RKO (cell line): ENCODE measurements around the gene LENG8.
"Not testable (repeated sequence)": the region's sequence is repeated elsewhere in the genome, so short reads cannot be mapped to it uniquely, and the experiment has no call there.

Experiments used
- DNase-seq: peaks from one replicate; pipeline ENCODE4 v3.0.0-alpha.2; 2016; ENCODE audit warnings: low spot score

The LENG8 gene

DNA sequence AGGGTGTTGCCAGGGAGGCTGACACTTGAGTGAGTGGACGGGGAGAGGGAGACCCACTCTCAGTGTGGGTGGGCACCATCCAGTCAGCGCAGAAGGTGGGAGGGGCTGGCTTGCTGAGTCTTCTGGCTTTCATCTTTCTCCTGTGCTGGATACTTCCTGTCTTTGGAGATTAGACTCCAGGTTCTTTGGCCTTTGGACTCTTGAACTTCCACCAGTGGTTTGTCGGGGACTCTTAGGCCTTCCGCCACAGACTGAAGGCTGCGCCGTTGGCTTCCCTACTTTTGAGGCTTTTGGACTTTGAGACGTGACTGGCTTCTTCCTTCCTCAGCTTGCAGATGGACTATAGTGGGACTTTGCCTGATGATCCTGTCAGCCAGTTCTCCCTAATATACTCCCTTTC, 4.3 kb upstream of the LENG8 start:
- no peak for DNase-seq

DNA sequence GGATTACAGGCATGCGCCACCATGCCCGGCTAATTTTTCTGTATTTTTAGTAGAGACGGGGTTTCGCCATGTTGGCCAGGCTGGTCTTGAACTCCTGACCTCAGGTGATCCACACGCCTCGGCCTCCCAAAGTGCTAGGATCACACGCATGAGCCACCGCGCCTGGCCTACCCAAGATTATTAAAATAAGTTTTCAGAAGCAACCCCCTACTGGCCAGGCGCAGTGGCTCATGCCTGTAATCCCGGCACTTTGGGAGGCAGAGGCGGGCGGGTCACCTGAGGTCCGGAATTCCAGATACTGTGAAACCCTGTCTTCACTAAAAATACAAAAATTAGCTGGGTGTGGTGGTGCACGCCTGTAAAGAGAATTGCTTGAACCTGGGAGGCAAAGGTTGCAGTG, 2.6 kb upstream of the LENG8 start:
- DNase-seq = not testable (repeated sequence)

DNA sequence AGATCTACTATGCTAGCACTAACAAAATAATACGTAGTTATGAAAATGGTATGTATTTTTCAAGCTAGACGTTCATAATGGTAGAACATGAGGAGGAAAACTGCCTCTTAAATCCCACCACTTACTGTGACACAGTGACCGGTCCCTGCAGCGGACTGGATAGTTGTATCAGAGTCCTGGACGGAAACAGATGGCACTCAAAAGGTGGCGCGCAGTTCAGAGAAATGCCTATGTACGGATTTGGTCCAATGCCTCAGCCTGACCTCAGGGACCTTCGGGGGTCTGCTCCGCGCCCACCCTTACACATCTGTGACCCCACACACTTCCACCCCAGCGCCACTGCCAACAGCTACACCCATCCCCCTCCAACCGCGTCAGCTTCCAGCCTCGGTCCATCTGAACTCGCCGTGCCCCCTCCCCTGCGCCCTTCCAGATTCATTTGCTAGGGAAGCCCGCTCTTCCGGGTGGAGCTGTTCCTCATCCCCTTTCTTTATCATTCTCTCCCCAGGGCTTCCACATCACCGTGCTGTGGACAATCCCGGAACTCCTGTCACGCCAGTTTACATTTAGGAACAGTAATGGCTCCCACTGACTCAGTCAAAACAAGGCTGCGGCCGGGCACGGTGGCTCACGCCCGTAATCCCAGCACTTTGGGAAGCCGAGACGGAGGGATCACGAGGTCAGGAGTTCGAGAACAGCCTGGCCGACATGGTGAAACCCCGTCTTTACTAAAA, 792 bp upstream of the LENG8 start:
- DNase-seq = peak; percentile 78

DNA sequence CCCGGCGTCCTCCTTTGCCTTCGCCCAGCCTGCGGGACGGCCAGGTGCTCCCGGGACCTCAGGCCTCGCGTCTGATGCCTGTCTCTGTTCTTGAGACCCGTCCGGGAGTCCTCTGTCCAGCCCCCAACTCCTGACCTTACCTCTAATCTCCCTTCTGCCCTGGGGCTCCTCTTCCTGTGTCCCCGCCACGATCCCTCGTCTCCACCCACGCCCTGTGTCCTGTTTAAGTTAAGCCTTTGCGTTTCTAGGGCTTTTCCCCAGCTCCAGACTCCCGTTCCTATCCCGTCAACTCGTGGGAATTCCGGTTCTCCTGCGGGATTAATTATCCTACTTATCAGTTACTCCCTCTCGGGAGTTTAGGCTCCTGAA, 686 bp downstream of the LENG8 start:
- no peak for DNase-seq

DNA sequence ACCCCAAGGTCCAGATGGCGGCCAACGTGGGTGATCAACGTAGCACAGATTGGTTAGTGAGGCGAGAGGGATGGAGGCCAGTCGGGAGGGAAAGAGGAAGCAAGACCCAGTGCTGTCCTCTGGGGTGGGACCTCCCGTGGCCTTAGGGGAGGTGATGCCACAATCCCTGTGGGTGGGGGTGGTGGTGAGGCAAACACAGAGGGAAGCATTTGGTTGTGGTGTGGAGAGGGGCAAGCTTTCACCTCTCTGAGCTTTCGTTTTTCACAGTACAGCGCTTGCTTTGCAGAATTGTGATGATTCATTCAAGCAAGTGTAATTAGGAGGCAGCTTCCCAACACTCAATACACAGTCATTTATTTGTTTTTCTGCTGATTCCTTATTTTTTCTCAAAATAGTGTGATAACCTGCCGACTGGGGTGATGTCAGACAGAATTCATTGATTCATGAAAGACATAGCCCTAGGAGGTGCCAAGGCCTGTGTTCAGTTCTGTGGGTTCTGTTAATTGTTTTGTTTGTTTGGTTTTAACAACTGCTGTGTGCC, 2.4 kb downstream of the LENG8 start:
- DNase-seq = peak; percentile 80

DNA sequence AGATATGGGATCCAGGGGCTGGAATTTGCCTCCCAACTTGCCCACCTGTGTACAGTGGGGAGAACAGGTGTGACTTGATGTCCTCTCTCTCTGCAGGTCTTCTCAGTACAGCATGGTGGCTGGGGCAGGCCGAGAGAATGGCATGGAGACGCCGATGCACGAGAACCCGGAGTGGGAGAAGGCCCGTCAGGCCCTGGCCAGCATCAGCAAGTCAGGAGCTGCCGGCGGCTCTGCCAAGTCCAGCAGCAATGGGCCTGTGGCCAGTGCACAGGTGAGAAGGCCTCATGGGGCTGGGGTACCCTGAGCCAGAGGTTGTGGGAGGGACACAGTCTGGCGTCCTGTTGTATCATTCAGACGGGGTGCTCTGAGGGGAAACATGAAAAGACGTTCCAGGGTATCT, 3.0 kb downstream of the LENG8 start:
- DNase-seq = no peak

DNA sequence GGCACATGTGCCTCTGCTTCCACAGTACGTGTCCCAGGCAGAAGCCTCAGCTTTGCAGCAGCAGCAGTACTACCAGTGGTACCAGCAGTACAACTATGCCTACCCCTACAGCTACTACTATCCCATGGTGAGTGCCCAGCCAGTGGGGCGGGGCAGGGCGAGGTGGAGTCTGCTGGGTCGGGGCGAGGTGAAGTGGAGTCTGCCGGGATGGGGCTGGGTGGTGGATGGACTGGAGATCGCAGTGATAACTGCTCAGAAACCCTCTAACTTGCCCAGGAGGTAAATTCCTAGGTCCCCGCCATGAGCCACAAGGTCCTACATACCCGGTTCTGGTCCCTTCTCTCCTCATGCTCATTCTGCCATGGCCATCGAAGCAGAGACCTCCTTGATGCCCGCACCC, 3.6 kb downstream of the LENG8 start:
- DNase-seq = no peak

DNA sequence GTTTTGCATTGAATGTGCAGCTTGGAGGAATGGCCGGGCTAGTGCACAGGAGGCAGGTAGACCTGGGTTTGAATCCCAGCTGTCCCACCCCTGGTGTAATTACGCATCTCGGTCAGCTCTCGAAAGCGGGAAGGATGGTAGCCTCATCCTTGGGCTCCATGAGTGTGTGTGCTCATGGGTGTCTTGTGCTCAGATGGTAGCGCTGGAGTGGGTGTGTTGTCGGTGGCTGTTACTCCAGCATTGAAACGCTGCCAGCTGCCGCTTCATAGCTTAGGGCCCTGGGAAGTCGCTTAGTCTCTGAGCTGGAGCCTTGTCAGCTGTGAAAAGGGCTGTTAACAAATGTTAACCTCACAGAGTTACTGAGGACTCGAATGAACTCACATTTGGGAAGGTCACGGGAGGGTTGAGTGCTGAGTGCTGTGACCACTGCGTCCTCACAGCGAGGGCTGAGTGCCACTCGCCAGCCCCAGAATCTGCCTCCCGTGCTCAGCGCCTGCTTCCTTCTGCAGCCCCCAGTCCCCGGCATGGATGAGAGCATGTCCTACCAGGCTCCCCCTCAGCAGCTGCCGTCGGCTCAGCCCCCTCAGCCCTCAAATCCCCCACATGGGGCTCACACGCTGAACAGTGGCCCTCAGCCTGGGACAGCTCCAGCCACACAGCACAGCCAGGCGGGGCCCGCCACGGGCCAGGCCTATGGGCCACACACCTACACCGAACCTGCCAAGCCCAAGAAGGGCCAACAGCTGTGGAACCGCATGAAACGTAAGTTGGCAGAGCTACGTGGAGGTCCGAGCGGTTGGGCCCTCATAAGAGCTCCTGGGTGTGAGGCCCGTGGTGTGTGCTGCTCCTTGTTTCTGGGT, 5.2 kb downstream of the LENG8 start:
- no peak for DNase-seq

DNA sequence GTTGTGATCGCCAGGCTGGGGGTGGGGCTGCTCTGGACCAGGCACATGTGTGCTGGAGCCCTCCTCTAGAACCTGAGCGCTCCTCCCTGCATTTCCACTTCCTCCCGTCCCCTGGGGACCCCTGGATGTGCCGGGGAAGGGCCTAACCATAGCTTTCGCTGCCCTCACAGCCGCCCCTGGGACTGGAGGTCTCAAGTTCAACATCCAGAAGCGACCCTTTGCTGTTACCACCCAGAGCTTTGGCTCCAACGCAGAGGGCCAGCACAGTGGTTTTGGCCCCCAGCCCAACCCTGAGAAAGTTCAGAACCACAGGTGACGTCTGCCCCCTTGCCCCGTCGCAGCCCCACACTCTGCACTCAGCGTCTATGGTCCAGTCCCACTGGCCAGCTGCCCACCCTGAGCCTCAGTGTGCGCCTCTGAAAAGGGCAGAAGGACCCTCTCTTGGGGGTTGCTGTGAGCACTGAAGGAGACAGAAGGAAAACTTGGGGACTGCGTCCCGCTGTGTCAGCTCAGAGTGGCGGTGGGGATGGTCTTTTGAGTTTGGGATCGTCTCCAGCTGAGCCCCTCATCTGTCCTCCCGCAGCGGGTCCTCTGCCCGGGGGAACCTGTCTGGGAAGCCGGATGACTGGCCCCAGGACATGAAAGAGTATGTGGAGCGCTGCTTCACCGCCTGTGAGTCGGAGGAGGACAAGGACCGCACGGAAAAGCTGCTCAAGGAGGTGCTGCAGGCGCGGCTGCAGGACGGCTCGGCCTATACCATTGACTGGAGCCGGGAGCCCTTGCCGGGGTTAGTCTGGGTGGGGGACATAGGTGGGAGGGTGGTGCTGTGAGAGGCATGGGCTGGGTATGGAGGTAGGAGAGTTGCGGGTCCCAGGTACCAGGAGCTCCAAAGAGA, 6.0 kb downstream of the LENG8 start:
- no peak for DNase-seq

DNA sequence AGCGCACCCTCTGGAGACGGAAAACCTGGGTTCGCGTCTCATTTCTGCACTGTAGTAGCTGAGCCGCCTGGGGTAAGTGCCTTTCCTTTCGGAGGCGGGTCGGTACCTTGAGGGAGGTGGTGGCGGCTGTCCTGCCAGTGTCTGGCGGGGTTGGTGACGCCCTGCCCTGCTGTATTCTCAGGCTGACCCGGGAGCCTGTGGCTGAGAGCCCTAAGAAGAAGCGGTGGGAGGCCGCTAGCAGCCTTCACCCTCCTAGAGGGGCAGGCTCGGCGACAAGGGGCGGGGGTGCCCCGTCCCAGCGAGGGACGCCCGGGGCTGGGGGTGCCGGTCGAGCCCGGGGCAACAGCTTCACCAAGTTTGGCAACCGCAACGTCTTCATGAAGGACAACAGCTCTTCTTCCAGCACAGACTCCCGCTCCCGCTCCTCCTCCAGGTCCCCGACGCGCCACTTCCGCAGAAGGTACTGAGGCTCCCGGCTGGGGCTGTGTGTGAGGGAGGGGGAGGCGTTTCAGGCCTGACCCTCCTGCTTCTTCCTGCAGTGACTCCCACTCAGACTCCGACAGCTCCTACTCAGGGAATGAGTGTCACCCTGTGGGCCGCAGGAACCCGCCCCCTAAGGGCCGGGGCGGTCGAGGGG, 6.9 kb downstream of the LENG8 start:
- no peak for DNase-seq

DNA sequence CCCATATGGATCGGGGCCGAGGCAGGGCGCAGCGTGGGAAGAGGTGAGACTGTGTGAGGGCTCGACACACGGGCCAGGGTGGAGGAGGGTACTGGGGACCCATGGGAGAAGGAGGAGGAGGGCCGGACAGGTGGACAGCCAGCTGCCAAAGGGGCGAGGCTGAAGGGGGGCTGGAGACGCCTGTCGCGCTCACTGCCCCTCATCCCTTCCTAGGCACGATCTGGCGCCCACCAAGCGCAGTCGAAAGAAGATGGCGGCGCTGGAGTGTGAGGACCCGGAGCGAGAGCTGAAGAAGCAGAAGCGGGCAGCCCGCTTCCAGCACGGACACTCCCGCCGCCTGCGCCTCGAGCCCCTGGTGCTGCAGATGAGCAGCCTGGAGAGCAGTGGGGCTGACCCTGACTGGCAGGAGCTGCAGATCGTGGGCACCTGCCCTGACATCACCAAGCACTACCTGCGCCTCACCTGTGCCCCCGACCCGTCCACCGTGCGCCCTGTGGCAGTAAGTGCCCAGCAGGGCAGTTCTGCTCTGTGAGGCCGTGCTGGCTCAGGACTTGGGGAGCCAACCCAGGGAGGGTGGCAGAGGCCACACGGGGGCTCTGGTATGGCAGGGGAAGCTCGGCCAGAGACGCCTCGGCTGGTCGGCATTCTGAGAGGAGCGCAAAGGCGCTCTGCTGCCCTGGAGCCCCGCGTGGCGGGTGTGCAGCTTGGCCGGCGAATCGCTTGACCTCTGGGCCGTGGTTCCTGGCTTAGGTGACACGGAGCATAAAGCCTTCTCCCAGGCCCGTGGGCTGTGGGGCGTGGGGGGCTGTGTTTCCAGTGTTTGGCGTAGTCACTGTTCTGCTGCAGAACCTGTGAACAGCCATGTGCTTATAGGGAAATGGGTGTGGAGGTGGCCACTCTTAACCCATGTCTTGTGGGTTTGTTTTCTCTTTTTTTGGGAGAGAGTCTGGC, 7.7 kb downstream of the LENG8 start:
- no peak for DNase-seq

DNA sequence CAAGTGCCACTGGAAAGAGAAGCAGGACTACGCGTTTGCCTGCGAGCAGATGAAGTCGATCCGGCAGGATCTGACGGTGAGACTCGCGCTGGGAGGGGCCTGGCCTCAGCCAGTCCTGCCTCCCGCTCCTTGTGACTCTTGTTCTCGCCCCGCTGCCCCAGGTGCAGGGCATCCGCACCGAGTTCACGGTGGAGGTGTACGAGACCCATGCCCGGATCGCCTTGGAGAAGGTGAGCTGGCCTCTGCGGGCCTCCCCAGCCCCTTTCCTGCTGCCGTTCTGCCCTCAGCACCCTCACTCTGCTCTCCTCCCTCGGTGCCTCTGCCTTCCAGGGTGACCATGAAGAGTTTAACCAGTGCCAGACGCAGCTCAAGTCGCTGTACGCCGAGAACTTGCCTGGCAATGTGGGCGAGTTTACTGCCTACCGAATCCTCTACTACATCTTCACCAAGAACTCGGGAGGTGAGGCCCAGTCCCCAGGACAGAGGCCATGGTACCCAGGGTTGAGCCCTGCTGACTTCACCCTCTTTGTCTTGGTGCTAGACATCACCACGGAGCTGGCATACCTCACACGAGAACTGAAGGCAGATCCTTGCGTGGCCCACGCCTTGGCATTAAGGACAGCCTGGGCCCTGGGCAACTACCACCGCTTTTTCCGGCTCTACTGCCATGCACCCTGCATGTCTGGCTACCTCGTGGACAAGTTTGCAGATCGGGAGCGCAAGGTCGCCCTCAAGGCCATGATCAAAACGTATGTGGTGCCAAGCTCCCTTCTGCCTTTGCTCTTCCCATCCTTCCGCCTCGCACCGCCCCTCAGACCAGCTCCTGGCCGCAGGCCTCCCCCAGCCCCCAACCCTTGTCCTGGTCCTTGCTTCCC, 9.0 kb downstream of the LENG8 start:
- no peak for DNase-seq

DNA sequence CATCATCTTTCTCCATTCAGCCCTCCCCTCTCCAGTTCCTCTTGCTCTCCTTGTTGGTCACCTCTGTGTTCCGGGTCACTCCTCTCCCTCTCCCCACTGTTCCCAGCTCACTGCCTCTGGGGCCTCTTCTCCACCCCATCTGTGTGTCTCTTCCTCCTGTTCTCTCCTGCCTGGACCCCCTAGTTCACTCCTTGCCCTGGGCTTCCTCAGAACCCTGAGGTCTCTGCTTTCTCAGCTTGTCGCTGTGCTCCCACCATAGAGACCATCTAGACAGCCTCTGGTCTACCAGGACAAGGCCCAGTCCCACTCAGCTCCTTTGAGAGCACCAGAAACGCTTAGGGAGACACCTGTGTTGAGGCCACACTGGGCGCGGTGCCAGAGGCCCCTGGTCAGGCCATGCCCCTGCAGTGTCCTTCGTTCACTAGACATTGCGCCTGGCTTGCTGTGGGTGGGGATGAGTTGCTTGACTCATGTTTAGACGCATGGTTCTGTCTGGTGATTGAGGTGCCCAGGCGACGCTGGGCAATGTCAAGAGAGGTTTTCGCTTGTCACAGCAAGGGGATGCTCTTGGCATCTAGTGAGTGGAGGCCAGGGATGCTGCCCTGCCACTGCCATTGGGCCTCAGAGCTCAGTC, 9.8 kb downstream of the LENG8 start:
- no peak for DNase-seq

DNA sequence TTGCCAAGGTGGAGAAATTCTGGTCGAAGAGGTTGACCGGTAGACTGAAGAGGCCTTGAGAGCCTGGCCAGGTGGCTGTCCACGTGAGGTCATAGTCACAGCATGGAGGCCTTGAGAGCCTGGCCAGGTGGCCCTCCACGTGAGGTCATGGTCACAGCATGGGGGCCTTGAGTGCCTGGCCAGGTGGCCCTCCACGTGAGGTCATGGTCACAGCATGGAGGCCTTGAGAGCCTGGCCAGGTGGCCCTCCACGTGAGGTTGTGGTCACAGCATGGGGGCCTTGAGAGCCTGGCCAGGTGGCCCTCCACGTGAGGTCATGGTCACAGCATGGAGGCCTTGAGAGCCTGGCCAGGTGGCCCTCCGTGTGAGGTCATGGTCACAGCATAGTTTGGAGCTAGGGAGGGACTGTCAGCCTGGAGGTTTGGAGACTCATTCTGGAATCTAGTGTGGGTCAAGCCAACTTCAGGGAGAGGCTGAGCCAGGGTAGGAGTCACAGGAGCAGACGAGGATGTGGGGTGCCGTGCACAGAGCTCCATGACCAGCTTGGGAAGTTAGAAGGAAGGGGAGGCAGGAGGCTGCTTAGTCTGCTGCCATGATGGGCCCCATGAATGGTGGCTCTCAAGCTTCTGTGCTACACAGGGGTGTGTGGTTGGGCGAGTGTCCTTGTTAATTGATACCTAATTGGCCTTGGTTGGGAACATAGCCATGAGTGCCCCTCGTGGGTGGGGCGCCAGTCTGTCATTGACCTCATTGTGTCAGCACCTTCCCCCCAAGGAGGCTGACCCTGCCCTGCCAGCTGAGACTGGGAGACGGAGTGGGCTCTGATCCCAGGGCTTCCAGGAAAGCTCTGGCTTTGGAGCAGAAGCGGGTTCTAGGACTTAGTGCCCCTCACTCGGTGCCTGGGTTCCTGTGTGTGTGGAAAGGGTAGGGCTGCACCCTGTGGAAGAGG, 10.6 kb downstream of the LENG8 start:
- DNase-seq = no peak

DNA sequence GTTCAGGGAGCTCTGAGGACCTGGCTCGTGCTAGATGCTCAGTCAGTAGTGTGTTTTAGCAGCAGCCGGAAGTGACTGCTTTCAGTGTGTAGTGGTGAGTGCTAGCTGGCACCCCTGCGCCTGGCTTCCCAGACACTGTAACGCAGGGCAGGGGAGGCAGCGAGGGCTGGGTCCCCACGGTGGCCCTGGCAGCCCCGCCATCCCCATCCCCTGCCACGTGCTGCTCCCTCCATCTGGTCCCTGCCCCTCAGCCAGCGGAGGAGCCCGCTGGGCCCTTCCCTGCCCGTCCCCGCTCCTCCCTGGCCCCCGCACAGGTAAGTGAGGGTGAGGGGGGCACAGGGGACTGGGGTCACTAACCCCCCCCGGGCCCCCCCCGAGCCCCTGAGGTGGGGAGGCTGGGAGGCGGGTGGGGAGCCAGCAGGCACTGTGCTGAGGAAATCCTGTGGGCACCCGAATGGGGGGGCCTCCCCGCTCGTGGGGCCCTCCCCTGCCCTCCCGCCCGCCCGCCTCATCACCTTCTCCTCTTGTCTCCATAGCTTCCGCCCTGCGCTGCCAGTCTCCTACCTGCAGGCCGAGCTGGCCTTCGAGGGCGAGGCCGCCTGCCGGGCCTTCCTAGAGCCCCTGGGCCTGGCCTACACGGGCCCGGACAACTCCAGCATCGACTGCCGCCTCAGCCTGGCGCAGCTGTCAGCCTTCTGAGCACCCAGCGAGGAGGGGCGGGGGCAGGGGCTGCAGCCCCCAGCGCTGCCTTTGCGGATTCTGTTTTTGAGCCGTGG, 11.4 kb downstream of the LENG8 start:
- no peak for DNase-seq

DNA sequence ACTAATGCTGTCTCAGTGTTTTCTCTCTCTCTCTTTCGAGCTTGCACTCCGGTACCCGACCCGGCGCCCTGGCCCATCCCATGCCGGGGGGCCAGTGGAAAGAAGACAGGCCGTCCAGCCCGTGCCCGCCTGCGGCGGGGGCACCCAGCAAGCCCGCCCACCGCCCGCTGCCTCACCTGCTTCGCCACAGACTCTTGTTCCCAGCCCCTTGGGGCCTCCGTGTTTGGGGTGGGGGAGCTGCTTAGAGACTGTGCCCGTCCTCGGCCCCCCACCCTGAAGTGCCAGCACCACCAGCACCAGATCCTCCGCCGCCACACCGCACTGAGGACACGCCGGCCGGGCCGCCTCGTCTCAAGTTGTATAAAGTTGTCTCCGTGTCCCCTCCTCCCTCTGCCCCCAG, 12.2 kb downstream of the LENG8 start:
- no peak for DNase-seq

DNA sequence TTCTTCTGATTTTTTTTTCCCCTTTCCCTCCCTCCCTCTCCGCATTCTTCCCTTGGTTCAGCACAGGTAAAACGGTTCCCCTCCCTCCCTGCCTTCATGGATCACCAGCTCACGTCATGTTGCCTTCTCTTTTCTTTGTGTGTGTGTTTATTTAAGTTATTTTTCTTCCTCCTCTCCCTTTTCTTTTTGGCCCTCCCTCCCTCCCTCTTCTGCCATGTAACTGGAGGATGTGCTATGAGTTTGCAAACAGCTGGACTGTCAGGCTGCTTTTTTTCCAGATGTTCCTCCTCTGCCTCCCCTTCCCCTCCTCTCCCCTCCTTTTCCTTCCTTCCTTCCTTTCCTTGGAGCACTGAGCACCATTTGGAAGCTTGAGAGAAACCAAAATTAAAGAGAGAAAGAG, 12.6 kb downstream of the LENG8 start:
- no peak for DNase-seq
